AG04449 (cell line): ENCODE data around the gene KAT8.

Source experiments
- CTCF ChIA-PET: fragments of 350-600 bp; formaldehyde crosslinking; extraction: SDS; loops from one replicate; lab custom pipeline; 2021; ENCODE audit warnings: antibody characterized with exemption; lab: Yijun Ruan, JAX
- POLR2A ChIA-PET: fragments of 400-600, 350-600 bp; formaldehyde crosslinking; extraction: SDS; loops from one replicate; lab custom pipeline; 2020; ENCODE audit warnings: antibody characterized with exemption, inconsistent platforms; lab: Yijun Ruan, JAX
- DNase-seq: peaks from one replicate; pipeline ENCODE4 v3.0.0-alpha.2; 2010; ENCODE audit warnings: low read depth, low spot score
- H3K4me3 ChIP-seq: 2 replicates; pipeline ENCODE4 v1.5.1; 2011; ENCODE audit warnings: low read depth, mild to moderate bottlenecking, control low read depth, low read length
- CTCF ChIP-seq: IDR thresholded peaks from one replicate; pipeline ENCODE4 v1.5.1; 2011; ENCODE audit warnings: mild to moderate bottlenecking, moderate library complexity, low read length, control low read depth, inconsistent platforms; ENCODE audit not compliant: insufficient read depth; ENCODE audit errors: missing control alignments

Gene KAT8

GRCh38 chr16:31177136-31177535 lies 59.7 kb downstream of the KAT8 start:
- no peak for DNase-seq
- H3K4me3 ChIP-seq: no peak overlapping the region
- CTCF ChIA-PET: interaction anchor here (0.7 to 8.9 kb wide), 3 partner anchors 18 to 235 kb away, joined by 3 to 35 read pairs (median 22); no protein-coding TSS in a partner anchor
- POLR2A ChIA-PET: interaction anchor here (0.7 kb wide), 1 partner anchor 75 kb away, joined by 4 read pairs; no protein-coding TSS in a partner anchor
- TF ChIP-seq CTCF: no peak

- TF ChIP-seq CTCF: no peak
- POLR2A ChIA-PET: interaction anchor here (0.6 to 2.6 kb wide), 36 partner anchors 8 to 694 kb away, joined by 3 to 31 read pairs (median 6); partner anchors contain the start of genes ARMC5, HSD3B7, KAT8 and PYCARD
- H3K4me3 ChIP-seq: peak overlapping the region; percentile 95
- CTCF ChIA-PET: interaction anchor here (0.8 to 8.9 kb wide), 3 partner anchors 20 to 225 kb away, joined by 3 to 35 read pairs (median 5); no protein-coding TSS in a partner anchor
- no peak for DNase-seq
These were observed 61.8 kb downstream of the KAT8 start for GRCh38 chr16:31179219-31179746.

GRCh38 chr16:31179747-31180459 lies 62.4 kb downstream of the KAT8 start, which contains the start of gene FUS:
TSS of gene FUS (plus strand) at chr16:31180139. CDS start at chr16:31180215, 76 bp downstream.
- H3K4me3 ChIP-seq: peak within 1 kb of the TSS; percentile 95
- ChIA-PET POLR2A (interaction anchor here (0.6 to 2.6 kb wide), 45 partner anchors 9 to 694 kb away, joined by 3 to 31 read pairs (median 5); partner anchors contain the start of genes ARMC5, BCL7C, HSD3B7 and KAT8), CTCF (interaction anchor here (0.8 to 8.9 kb wide), 4 partner anchors 21 to 226 kb away, joined by 3 to 35 read pairs (median 4); no protein-coding TSS in a partner anchor)
- no peak for TF ChIP-seq CTCF
- DNase-seq: peak; percentile 47
